ENCODE measurements around the gene FOXD4L1.
"Not testable (repeated sequence)": the region's sequence is repeated elsewhere in the genome, so short reads cannot be mapped to it uniquely, and the experiment has no call there.

FOXD4L1 gene

GRCh38 chr2:113498365-113498764 lies at the start of gene FOXD4L1:
Gene FOXD4L1 (plus strand): TSS chr2:113498665. CDS start chr2:113499257, 592 bp downstream.
- not testable (repeated sequence) for DNase-seq

- DNase-seq = not testable (repeated sequence)
These were observed 32.7 kb upstream of the FOXD4L1 start for GRCh38 chr2:113465770-113466169.

- DNase-seq = not testable (repeated sequence)
These were observed 21.6 kb upstream of the FOXD4L1 start for GRCh38 chr2:113476688-113477368.

- DNase-seq = not testable (repeated sequence)
These were observed 1.9 kb upstream of the FOXD4L1 start for GRCh38 chr2:113496527-113496926.

- not testable (repeated sequence) for DNase-seq
These were observed 787 bp downstream of the FOXD4L1 start for GRCh38 chr2:113499019-113499885.

- DNase-seq = not testable (repeated sequence)
These were observed 1.6 kb downstream of the FOXD4L1 start for GRCh38 chr2:113499886-113500722.

GRCh38 chr2:113500723-113501038 lies 2.2 kb downstream of the FOXD4L1 start:
- DNase-seq = not testable (repeated sequence)

- not testable (repeated sequence) for DNase-seq
These were observed 4.0 kb downstream of the FOXD4L1 start for GRCh38 chr2:113502216-113503093.

- DNase-seq = not testable (repeated sequence)
These were observed 4.9 kb downstream of the FOXD4L1 start for GRCh38 chr2:113503094-113504042.

- DNase-seq = not testable (repeated sequence)
These were observed 5.6 kb downstream of the FOXD4L1 start for GRCh38 chr2:113504081-113504480.

- not testable (repeated sequence) for DNase-seq
These were observed 9.1 kb downstream of the FOXD4L1 start for GRCh38 chr2:113507394-113508140.

GRCh38 chr2:113508187-113508586 lies 9.7 kb downstream of the FOXD4L1 start:
- DNase-seq = not testable (repeated sequence)

- DNase-seq = not testable (repeated sequence)
These were observed 12.4 kb downstream of the FOXD4L1 start for GRCh38 chr2:113510913-113511312.

GRCh38 chr2:113511859-113512258 lies 13.4 kb downstream of the FOXD4L1 start:
- not testable (repeated sequence) for DNase-seq

GRCh38 chr2:113515457-113515856 lies 17.0 kb downstream of the FOXD4L1 start:
- DNase-seq = not testable (repeated sequence)

- not testable (repeated sequence) for DNase-seq
These were observed 17.5 kb downstream of the FOXD4L1 start for GRCh38 chr2:113515995-113516394.

GRCh38 chr2:113517025-113517424 lies 18.6 kb downstream of the FOXD4L1 start:
- not testable (repeated sequence) for DNase-seq

- DNase-seq = not testable (repeated sequence)
These were observed 22.4 kb downstream of the FOXD4L1 start for GRCh38 chr2:113520837-113521236.

- not testable (repeated sequence) for DNase-seq
These were observed 23.0 kb downstream of the FOXD4L1 start for GRCh38 chr2:113521492-113521891.

- DNase-seq = not testable (repeated sequence)
These were observed 26.5 kb downstream of the FOXD4L1 start for GRCh38 chr2:113524986-113525385.
